NCI-H526 (cell line): ENCODE measurements around the gene CFAP221.

ENCODE experiments used
- DNase-seq, 2 experiments: peaks; one replicate each; lab custom pipeline; 2025; lab: John Stamatoyannopoulos, UW

CFAP221 gene

GRCh38 chr2:119699016-119699606, 154.9 kb downstream of the CFAP221 start:
- DNase-seq: no peak

GRCh38 chr2:119700866-119701265, 156.6 kb downstream of the CFAP221 start:
- DNase-seq: no peak

GRCh38 chr2:119701352-119701751, 157.1 kb downstream of the CFAP221 start:
- no peak for DNase-seq

GRCh38 chr2:119702203-119702917, 158.1 kb downstream of the CFAP221 start:
- no peak for DNase-seq

- DNase-seq: peak; percentile 34 to 88
Measured at GRCh38 chr2:119702918-119703401, 158.7 kb downstream of the CFAP221 start.

- no peak for DNase-seq
Measured at GRCh38 chr2:119703526-119703925, 159.3 kb downstream of the CFAP221 start.

GRCh38 chr2:119704670-119705120, 160.4 kb downstream of the CFAP221 start:
- DNase-seq: no peak

GRCh38 chr2:119706221-119706620, 162.0 kb downstream of the CFAP221 start:
- no peak for DNase-seq
